ENCODE measurements around the gene CDCA3.

CDCA3 gene

DNA sequence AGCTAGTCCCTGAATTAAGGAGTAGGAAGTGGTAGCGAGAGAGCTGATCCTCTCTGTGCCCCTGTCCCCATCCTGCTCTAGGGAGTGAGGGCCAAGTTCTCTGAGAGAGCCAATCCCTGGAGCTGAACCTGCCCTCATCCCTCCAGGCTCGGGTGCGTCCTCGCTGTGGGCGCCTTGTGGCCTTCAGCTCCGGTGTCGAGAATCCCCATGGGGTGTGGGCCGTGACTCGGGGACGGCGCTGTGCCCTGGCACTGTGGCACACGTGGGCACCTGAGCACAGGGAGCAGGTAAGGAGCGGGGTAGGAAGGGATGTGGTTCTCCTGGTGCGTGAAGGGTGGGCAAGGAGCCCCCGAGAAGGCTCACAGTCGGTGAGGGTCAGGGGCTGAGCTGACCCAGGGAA, 12.2 kb downstream of the CDCA3 start:
- TF ChIP-seq, protein P1, sequence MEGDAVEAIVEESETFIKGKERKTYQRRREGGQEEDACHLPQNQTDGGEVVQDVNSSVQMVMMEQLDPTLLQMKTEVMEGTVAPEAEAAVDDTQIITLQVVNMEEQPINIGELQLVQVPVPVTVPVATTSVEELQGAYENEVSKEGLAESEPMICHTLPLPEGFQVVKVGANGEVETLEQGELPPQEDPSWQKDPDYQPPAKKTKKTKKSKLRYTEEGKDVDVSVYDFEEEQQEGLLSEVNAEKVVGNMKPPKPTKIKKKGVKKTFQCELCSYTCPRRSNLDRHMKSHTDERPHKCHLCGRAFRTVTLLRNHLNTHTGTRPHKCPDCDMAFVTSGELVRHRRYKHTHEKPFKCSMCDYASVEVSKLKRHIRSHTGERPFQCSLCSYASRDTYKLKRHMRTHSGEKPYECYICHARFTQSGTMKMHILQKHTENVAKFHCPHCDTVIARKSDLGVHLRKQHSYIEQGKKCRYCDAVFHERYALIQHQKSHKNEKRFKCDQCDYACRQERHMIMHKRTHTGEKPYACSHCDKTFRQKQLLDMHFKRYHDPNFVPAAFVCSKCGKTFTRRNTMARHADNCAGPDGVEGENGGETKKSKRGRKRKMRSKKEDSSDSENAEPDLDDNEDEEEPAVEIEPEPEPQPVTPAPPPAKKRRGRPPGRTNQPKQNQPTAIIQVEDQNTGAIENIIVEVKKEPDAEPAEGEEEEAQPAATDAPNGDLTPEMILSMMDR (IDR thresholded peaks at IDR 0.05; ENCODE audit: insufficient read depth, low read length, missing control alignments): no peak
- ChIA-PET POLR2A (interaction anchor here (3.9 to 5.5 kb wide), 2 partner anchors 10 to 13 kb away, joined by 17 to 43 read pairs; partner anchors contain the start of genes CDCA3, P3H3 and USP5), CTCF (interaction anchor here (1.0 to 18.1 kb wide), 6 partner anchors 9 to 85 kb away, joined by 3 to 316 read pairs (median 8); partner anchors contain the start of genes MLF2, P3H3, SPSB2 and USP5)
- no peak for DNase-seq (ENCODE audit: low read depth, low spot score)
- no peak overlapping the region for H3K4me3 ChIP-seq (ENCODE audit: low read depth, low read length)

DNA sequence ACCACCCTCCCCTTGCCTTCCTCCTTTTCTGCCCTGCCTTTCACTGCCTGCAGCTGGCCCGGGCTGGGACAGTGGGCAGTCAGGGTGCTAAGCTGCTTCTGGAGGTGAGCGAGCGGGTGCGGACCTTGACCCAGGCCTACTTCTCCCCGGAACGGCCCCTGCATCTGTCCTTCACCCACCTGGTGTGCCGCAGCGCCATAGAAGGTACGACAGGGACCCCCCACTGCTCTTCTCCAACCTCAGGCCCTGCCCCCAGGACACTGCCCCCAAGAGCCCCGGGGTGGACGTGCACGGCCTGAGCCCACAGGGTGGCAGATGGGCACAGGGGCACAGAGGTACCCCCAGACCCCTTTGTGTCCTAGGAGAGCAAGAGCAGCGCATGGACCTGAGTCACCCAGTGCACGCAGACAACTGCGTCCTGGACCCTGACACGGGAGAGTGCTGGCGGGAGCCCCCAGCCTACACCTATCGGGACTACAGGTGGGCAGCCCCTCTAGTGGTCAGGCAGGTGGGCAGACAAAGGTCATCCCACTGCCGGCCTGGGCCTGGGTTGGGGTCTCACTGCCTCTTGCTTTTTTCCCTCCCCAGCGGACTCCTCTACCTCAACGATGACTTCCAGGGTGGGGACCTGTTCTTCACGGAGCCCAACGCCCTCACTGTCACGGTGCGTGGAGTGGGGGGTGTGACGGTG, 13.6 kb downstream of the CDCA3 start:
- CTCF ChIA-PET: interaction anchor here (6.5 to 17.9 kb wide), 3 partner anchors 10 to 84 kb away, joined by 83 to 316 read pairs (median 304); partner anchors contain the start of genes CDCA3, GNB3, GPR162 and MLF2
- no peak overlapping the region for H3K4me3 ChIP-seq (ENCODE audit: low read depth, low read length)
- POLR2A ChIA-PET: no interaction called here
- DNase-seq (ENCODE audit: low read depth, low spot score): no peak
- TF ChIP-seq, protein P1 (IDR thresholded peaks at IDR 0.05; ENCODE audit: insufficient read depth, low read length, missing control alignments): no peak

DNA sequence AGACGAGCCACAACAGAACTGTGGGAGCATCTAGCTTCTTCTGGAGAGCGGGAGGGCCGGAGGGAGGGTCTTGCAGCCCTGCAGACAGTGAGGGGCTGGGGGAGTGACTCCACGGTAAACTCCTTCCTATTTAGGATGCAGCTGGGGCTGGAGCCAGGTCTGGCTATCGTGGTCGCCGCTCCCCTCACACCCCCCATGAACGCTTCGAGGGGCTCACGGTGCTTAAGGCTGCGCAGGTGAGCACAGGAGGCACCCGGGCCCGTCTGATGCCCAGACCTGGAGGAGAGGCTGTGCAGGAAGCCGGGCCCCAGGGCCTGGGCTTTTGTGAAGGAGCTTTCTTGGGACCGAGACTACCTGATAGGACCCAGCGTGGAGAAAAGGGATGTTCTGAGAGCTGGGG, 14.2 kb downstream of the CDCA3 start:
- DNase-seq (ENCODE audit: low read depth, low spot score): no peak
- H3K4me3 ChIP-seq (ENCODE audit: low read depth, low read length): no peak overlapping the region
- POLR2A ChIA-PET: no interaction called here
- CTCF ChIA-PET: interaction anchor here (1.3 to 17.9 kb wide), 5 partner anchors 10 to 283 kb away, joined by 3 to 316 read pairs (median 83); partner anchors contain the start of genes CDCA3, GNB3, GPR162 and MLF2
- TF ChIP-seq, protein P1 (IDR thresholded peaks at IDR 0.05; ENCODE audit: insufficient read depth, low read length, missing control alignments): no peak

GRCh38 chr12:6834873-6835272, 16.2 kb downstream of the CDCA3 start:
- TF ChIP-seq, protein P1 (IDR thresholded peaks at IDR 0.05; ENCODE audit: insufficient read depth, low read length, missing control alignments): no peak

GRCh38 chr12:6834254-6834653, 16.8 kb downstream of the CDCA3 start:
- ChIA-PET CTCF (interaction anchor here (0.6 to 17.9 kb wide), 9 partner anchors 9 to 109 kb away, joined by 3 to 316 read pairs (median 3); partner anchors contain the start of genes CDCA3, GNB3, GPR162 and MLF2), POLR2A (interaction anchor here (0.7 to 1.2 kb wide), 2 partner anchors 9 to 17 kb away, joined by 3 to 6 read pairs; partner anchors contain the start of genes CDCA3 and USP5)
- no peak overlapping the region for H3K4me3 ChIP-seq (ENCODE audit: low read depth, low read length)
- TF ChIP-seq, protein P1 (IDR thresholded peaks at IDR 0.05; ENCODE audit: insufficient read depth, low read length, missing control alignments): no peak
- no peak for DNase-seq (ENCODE audit: low read depth, low spot score)

More at GRCh38 chr12:6834873-6835272, 16.2 kb downstream of the CDCA3 start:
- no peak overlapping the region for H3K4me3 ChIP-seq (ENCODE audit: low read depth, low read length)
- no peak for DNase-seq (ENCODE audit: low read depth, low spot score)
- ChIA-PET POLR2A (interaction anchor here (0.6 to 1.2 kb wide), 2 partner anchors 17 to 200 kb away, joined by 3 to 6 read pairs; partner anchors contain the start of genes CDCA3 and USP5), CTCF (interaction anchor here (0.6 to 17.9 kb wide), 10 partner anchors 10 to 239 kb away, joined by 3 to 316 read pairs (median 3); partner anchors contain the start of genes CDCA3, GNB3, GPR162 and MLF2)

All from AG04449 (cell line).